Activated CD8-positive, alpha-beta memory T cell treated with anti-CD3 and anti-CD28 coated beads, Interleukin-2, amount 50 U/mL, for 24 hours (primary cell): ENCODE measurements around the gene MST1R.
"Not testable (repeated sequence)": the region's sequence is repeated elsewhere in the genome, so short reads cannot be mapped to it uniquely, and the experiment has no call there.

ENCODE experiments used
- DNase-seq: peaks from one replicate; pipeline ENCODE4 v3.0.0-alpha.2; 2020; ENCODE audit errors: extremely low read depth

The MST1R gene

GRCh38 chr3:49903451-49904424 is at the start of gene MST1R:
MST1R (minus strand) TSS chr3:49903873; CDS start chr3:49903609, 264 bp downstream.
- peak; percentile 40 for DNase-seq

GRCh38 chr3:49952924-49953323 is 49.3 kb upstream of the MST1R start:
- DNase-seq, result no peak

DNA sequence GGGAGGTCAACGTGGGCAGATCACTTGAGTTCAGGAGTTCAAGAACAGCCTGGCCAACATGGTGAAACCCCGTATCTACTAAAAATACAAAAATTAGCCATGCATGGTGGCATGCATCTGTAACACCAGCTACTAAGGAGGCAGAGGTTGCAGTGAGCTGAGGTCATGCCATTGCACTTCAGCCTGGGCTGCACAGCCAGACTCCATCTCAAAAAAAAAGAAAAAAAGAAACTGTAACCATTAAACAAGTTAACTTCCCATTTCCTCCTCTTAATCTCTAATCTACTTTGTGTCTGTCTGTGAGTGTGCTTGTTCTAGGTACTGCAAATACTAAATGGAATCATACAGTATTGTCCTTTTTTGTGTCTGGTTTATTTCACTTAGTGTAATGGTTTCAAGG is 39.0 kb upstream of the MST1R start:
- DNase-seq, result no peak

DNA sequence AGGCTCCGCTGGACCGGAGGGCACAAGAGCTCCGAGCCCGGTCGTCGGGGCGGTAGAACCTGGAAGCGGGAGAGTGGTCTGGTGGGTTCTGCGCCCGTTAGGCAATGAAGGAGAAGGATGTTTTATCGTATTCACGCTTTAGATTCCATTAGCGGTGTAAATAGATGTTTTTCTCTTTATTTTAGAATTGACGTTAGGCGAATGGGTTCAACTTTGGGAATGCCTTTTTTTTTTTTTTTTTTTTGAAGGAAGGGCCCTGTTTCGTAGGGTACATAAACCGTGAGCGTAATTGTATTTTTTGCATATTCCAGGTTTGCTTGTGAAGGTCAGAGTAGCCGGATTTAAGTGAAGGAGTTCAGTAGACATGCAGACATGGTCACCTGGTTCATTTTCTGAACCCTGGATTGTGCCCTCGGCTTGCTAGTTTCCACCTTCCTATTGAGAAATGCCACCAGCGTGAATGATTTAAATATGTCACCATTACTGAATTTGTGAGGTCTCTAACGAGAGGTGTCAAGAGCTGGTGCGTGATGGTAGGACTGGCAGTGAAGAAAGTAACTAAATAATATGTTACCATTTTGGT is 37.1 kb upstream of the MST1R start:
- DNase-seq, result no peak

GRCh38 chr3:49939858-49940666 is 36.4 kb upstream of the MST1R start, which contains the start of gene RBM6:
RBM6 (plus strand) TSS chr3:49940150; CDS start chr3:49962642, 22,492 bp downstream.
- peak; percentile 87 for DNase-seq

GRCh38 chr3:49937090-49937489 is 33.4 kb upstream of the MST1R start:
- DNase-seq, result no peak

GRCh38 chr3:49932281-49932680 is 28.6 kb upstream of the MST1R start:
- not testable (repeated sequence) for DNase-seq

GRCh38 chr3:49930922-49931321 is 27.2 kb upstream of the MST1R start:
- no peak for DNase-seq

GRCh38 chr3:49930168-49930690 is 26.6 kb upstream of the MST1R start:
- DNase-seq, result no peak

GRCh38 chr3:49929291-49930167 is 25.9 kb upstream of the MST1R start, which contains the start of gene MON1A:
MON1A (minus strand) TSS chr3:49929811; CDS start chr3:49913346, 16,465 bp downstream.
- peak; percentile 67 for DNase-seq

- DNase-seq, result no peak
These were observed 24.9 kb upstream of the MST1R start for GRCh38 chr3:49928481-49929017.

DNA sequence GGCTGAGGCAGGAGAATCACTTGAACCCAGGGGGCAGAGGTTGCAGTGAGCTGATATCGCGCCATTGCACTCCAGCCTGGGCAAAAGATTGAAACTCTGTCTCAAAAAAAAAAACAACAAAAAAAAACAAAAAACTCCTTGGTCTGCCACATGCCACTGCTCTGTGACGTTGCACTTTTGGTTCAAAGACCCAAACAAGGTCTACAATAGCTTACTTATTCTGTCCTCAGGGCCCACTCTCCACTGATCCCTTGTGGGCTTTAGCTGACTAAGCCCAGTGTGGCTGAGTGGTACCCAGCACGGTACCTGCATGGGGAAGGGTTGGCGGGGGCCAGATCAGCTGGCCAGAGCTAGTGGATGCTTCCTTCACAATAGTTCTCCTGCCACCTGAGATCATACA is 24.1 kb upstream of the MST1R start:
- no peak for DNase-seq

- DNase-seq, result no peak
These were observed 22.6 kb upstream of the MST1R start for GRCh38 chr3:49926117-49926728.

DNA sequence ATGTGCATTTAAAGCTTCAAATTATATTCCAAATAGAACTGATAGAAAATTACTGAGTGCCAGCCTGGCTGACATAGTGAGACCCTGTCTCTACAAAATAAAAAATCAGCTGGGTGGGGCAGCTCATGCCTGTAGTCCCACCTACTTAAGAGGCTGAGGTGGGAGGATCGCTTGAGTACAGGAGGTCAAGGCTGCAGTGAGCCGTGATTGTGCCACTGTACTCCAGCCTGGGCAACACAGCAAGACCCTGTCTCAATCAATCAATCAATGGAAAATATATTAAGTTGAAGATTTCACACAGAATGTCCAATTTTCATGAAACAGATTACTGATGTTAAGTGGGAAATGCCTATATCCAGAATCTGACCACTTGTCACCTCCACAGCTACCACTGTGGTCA is 21.8 kb upstream of the MST1R start:
- no peak for DNase-seq

GRCh38 chr3:49924683-49925082 is 21.0 kb upstream of the MST1R start:
- no peak for DNase-seq

DNA sequence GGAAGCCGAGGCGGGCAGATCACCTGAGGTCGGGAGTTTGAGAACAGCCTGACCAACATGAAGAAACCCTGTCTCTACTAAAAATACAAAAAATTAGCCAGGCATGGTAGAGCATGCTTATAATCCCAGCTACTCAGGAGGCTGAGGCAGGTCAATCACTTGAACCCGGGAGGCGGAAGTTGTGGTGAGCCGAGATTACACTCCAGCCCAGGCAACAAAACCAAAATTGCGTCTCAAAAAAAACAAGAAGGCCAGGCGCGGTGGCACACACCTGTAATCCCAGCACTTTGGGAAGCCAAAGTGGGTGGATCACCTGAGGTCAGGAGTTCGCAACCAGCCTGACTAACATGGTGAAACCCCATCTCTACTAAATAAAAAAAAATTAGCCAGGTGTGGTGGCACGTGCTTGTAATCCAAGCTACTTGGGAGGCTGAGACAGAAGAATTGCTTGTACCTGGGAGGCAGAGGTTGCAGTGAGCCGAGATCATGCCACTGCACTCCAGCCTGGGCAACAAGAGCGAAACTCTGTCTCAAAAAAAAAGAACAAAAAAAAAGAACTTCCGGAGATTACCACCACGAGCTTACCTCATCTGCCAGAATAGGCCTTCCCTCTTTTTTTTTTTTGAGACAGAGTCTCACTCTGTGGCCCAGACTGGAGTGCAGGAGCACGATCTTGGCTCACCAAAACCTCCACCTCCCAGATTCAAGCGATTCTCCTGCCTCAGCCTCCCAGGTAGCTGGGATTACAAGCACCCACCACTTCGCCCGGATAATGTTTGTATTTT is 14.3 kb upstream of the MST1R start:
- DNase-seq, result not testable (repeated sequence)

- no peak for DNase-seq
These were observed 13.0 kb upstream of the MST1R start for GRCh38 chr3:49916686-49917085.

- no peak for DNase-seq
These were observed 11.2 kb upstream of the MST1R start for GRCh38 chr3:49914906-49915305.

- no peak for DNase-seq
These were observed 9.2 kb upstream of the MST1R start for GRCh38 chr3:49912881-49913281.
